IPS DF 6.9 (cell line): Measurements from ENCODE around the gene KCNA4.
"Not testable (repeated sequence)": the region's sequence is repeated elsewhere in the genome, so short reads cannot be mapped to it uniquely, and the experiment has no call there.

Experiments used
- DNase-seq: peaks from one replicate; pipeline ENCODE4 v3.0.0-alpha.2; 2013; ENCODE audit warnings: low read depth, low spot score
- H3K27ac ChIP-seq: one replicate; pipeline ENCODE4 v1.5.1; 2013; ENCODE audit warnings: low read length, control low read depth
- H3K27me3 ChIP-seq: 2 replicates; pipeline ENCODE4 v1.6.1; 2013; ENCODE audit warnings: mild to moderate bottlenecking, low read length; ENCODE audit not compliant: control insufficient read depth, insufficient read depth
- H3K36me3 ChIP-seq: 2 replicates; pipeline ENCODE4 v1.6.1; 2013; ENCODE audit warnings: low read length; ENCODE audit not compliant: control insufficient read depth, insufficient read depth
- H3K4me1 ChIP-seq: 2 replicates; pipeline ENCODE4 v1.6.1; 2013; ENCODE audit warnings: low read length; ENCODE audit not compliant: control insufficient read depth, insufficient read depth
- H3K4me3 ChIP-seq: 2 replicates; pipeline ENCODE4 v1.5.1; 2013; ENCODE audit warnings: mild to moderate bottlenecking, low read length
- H3K9me3 ChIP-seq: 2 replicates; pipeline ENCODE4 v1.6.1; 2013; ENCODE audit warnings: low read length, inconsistent platforms; ENCODE audit not compliant: control insufficient read depth, insufficient read depth
- WGBS: extraction: QIAGEN DNeasy Blood & Tissue Kit; methylation state at CpG from one replicate; pipeline ENCODE4 v1.1.7; 2013; ENCODE audit warnings: mixed read lengths, missing lambda C conversion rate; ENCODE audit not compliant: insufficient read length, insufficient coverage; 5-methylcytosine and 5-hydroxymethylcytosine counted together

KCNA4 gene

DNA sequence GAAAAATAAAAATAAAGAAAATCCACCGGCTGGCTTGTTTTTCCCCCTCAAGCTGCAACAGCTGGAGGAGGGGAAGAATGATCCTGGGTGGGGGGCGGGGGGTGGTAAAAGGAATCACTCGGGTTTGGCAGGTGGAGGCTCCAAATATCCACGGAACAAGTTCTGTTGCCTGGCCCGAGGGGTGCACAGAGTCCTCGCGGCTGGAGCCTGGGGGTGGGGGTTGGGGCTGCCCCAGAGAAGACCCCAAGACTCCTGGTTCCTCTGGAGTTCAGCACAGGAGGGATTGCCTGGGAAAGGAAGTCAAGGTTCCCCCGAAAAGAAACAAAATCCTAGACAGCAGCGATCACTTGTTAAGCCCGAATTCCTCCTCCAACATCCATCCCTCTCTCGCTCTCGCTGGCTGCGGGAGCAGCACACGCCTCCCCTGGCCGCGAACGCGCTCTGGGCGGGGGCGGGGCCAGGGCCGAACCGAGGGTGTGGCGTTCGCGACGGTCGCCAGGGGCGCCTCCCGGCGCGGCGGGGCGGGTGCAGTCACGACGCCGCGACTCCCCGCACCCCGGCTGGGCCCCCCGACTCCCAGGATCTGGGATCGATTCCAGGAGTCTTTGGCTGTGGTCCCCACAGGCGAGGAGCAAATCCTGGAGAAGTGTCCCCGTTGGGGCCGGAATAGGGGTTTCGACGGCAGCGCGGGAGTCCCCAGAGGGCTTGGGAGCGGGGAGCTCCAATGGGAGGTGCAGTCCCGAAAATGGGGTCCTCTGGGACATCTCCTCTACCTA, at the start of gene KCNA4:
Gene KCNA4 (minus strand): TSS at position 443 of the 776 bp plus-strand sequence. CDS start 4,352 bp downstream, outside the sequence.
- Histone ChIP-seq H3K4me3 (peak within 1 kb of the TSS; percentile 15), H3K36me3 (no peaks in the 10 kb centered on the region), H3K4me1 (no peaks in the 10 kb centered on the region), H3K27me3 (peaks cover 74% of the 10 kb centered on the region), H3K27ac (no peak within 1 kb of the TSS), H3K9me3 (no peaks in the 10 kb centered on the region)
- WGBS = no CpG with 5 or more reads among the region's 50 CpGs
- no peak for DNase-seq

DNA sequence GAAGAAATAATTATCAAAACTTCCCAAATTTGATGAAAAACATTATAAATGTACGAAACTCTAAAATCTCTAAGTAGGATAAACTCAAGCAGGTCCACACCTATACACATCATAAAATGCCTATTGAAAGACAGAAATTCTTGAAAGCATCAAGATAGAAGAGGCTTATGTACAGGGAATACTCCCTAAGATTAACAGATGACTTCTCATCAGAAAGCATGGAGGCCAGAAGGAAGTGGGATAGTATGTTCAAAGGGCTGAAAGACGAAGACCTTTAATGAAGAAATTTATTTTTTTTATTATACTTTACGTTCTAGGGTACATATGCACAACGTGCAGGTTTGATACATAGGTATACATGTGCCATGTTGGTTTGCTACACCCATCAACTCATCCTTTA, 45.3 kb upstream of the KCNA4 start:
- H3K4me1 ChIP-seq = no peaks in the 10 kb centered on the region
- H3K27me3 ChIP-seq = no peaks in the 10 kb centered on the region
- no peaks in the 10 kb centered on the region for H3K9me3 ChIP-seq
- no peak for DNase-seq
- H3K27ac ChIP-seq = no peak overlapping the region
- no peak overlapping the region for H3K4me3 ChIP-seq
- no peaks in the 10 kb centered on the region for H3K36me3 ChIP-seq
- no CpG with 5 or more reads among the region's 4 CpGs for WGBS

DNA sequence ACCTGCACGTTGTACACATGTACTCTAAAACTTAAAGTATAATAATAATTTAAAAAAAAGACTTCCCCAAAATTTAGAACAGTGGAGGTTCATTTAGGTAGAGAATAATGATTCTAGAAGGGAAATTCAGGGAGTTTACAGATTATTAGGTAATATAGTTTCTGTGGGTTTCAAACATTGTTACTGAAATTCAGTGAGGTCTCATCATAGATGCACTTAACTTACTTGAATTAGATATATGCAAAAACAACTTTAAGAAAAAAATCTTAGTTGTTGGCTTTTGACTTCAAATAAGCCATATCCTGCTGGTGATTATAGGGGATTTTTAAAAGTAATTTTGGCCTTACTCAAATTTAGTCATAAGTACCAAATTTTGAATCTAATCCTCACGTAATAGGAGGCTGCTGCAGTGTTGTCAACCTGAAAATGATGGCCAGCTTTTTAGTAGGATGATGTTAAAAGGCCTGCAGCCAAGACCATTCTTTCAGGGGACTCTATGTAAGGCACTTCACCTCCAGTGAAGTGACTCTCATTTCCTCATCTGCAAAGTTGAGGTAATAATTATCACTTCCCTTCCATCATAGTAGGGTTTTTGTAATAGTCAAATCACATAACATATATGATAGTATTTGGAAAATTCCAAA, 42.5 kb upstream of the KCNA4 start:
- DNase-seq = no peak
- Histone ChIP-seq H3K9me3 (no peaks in the 10 kb centered on the region), H3K36me3 (no peaks in the 10 kb centered on the region), H3K27ac (no peak overlapping the region), H3K4me1 (no peaks in the 10 kb centered on the region), H3K27me3 (no peaks in the 10 kb centered on the region), H3K4me3 (no peak overlapping the region)
- no CpG with 5 or more reads among the region's 2 CpGs for WGBS

DNA sequence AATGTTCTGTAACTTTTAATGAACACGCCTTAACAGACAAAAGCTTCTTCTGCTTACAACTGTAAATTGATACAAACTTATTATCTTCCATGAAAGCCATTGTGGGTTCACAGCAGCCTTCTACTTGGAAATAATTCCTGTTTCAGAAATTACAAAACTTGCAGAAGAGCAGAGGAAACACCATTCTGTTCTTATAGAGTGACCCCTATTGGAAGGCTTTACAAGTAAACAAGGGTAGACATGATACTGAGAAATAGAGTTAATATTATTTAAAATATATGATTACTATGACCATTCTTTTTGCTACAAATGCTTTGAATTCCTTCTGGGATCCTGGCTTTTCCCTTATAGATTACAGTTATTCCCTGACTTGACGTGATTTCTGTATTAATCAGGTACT, 32.4 kb upstream of the KCNA4 start:
- no peaks in the 10 kb centered on the region for H3K4me1 ChIP-seq
- no peaks in the 10 kb centered on the region for H3K36me3 ChIP-seq
- DNase-seq = no peak
- no peak overlapping the region for H3K27ac ChIP-seq
- no peaks in the 10 kb centered on the region for H3K9me3 ChIP-seq
- H3K4me3 ChIP-seq = no peak overlapping the region
- H3K27me3 ChIP-seq = no peaks in the 10 kb centered on the region
- WGBS = no CpG with 5 or more reads among the region's 2 CpGs

DNA sequence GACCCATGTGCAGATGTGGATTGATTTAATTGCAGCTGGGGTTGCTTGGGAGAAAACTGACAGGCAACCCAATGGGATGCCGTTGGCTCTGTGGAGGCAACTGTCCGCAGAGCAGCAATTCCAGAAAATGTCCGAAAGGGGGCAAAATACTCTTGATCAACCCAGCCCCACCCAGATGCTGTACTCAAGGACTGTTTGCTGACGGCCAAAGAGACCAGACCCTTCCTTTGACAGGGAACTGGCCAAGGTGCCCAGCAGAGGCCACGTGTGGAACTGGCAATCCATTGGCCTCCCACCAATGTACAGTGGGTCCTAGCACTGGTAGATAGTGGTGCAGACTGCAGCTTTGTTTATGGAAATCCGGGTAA, 29.7 kb upstream of the KCNA4 start:
- Histone ChIP-seq H3K4me3 (no peak overlapping the region), H3K9me3 (no peaks in the 10 kb centered on the region), H3K27me3 (no peaks in the 10 kb centered on the region; the same call in 1 of the 2 replicates), H3K36me3 (no peaks in the 10 kb centered on the region), H3K4me1 (no peaks in the 10 kb centered on the region), H3K27ac (no peak overlapping the region)
- peak; percentile 27 for DNase-seq
- WGBS = no CpG with 5 or more reads among the region's 6 CpGs

DNA sequence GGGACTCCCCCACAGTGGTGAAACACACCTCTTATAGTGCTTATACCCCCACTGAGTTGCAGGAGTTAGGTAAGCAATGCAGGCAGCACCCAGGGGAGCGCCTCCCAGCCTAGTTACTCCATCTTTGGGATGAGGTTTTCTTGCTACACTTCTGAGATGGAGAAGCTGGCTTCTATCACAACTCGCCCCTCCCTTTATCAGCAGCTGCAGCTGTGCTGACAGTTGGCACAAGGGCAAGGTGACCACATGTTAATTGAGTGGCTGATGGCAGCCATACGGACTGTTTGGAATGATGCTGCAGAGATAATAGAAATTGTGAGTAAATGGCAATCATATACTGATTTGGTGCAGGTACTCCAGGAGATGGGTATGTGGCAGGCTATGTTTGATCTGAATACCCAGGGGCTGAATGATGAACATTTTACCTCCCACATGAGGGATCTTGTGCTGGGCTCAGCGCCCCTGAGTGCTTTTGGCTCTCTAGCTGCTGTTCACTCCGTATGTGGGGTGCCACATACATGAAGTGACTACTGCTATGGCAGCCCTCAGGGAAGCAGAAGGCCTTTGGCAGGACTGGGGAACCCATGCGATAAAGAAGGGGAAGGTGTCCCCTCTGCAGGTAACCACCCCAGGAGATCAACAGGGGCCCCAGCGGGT, 29.2 kb upstream of the KCNA4 start:
- H3K9me3 ChIP-seq = no peaks in the 10 kb centered on the region
- no peak overlapping the region for H3K27ac ChIP-seq
- no peaks in the 10 kb centered on the region for H3K4me1 ChIP-seq
- no peaks in the 10 kb centered on the region; the same call in 1 of the 2 replicates for H3K27me3 ChIP-seq
- no peak for DNase-seq
- WGBS = no CpG with 5 or more reads among the region's 7 CpGs
- no peaks in the 10 kb centered on the region for H3K36me3 ChIP-seq
- H3K4me3 ChIP-seq = no peak overlapping the region

DNA sequence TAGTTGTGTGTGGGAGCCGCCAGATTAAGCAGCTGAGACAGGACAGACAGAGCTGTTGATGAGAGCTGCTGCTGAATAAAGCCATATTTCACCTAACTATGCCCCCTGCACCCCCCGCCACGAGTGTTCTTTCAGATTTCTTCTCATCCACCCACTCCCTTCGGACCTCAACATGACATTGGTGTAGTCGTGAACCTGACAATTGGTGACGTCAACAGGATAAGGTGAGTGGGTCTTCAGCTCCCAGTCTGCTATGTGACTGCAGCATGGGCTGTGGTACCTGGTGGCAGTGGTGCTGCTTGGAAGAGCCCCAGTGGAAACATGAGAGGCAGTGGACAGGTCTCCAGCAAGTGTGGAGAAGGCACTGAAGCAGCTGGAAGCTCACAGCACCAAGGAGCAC, 28.3 kb upstream of the KCNA4 start:
- H3K4me1 ChIP-seq = no peaks in the 10 kb centered on the region
- H3K27me3 ChIP-seq = peaks cover 3% of the 10 kb centered on the region; the same call in 1 of the 2 replicates
- WGBS = no CpG with 5 or more reads among the region's 6 CpGs
- no peak for DNase-seq
- H3K36me3 ChIP-seq = no peaks in the 10 kb centered on the region
- H3K4me3 ChIP-seq = no peak overlapping the region
- H3K27ac ChIP-seq = no peak overlapping the region
- H3K9me3 ChIP-seq = no peaks in the 10 kb centered on the region

DNA sequence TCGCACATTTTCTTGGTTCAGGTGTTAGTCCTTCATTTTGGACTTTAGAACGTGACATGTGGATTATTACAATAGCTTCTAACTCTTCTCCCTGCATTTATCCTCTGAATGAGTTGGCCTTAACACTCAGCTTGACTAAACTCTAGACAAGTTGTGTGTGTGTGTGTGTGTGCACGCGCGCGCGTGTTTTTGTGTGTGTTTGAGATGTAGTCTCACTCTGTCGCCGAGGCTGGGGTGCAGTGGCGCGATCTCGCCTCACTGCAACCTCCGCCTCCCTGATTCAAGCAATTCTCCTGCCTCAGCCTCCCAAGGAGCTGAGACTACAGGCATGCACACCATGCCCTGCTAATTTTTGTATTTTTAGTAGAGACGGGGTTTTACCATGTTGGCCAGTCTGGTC, 24.3 kb upstream of the KCNA4 start:
- WGBS = no CpG with 5 or more reads among the region's 14 CpGs
- H3K27ac ChIP-seq = no peak overlapping the region
- DNase-seq = no peak
- no peaks in the 10 kb centered on the region for H3K4me1 ChIP-seq
- H3K4me3 ChIP-seq = no peak overlapping the region
- no peaks in the 10 kb centered on the region for H3K36me3 ChIP-seq
- peaks cover 9% of the 10 kb centered on the region; the same call in 1 of the 2 replicates for H3K27me3 ChIP-seq
- H3K9me3 ChIP-seq = no peaks in the 10 kb centered on the region

DNA sequence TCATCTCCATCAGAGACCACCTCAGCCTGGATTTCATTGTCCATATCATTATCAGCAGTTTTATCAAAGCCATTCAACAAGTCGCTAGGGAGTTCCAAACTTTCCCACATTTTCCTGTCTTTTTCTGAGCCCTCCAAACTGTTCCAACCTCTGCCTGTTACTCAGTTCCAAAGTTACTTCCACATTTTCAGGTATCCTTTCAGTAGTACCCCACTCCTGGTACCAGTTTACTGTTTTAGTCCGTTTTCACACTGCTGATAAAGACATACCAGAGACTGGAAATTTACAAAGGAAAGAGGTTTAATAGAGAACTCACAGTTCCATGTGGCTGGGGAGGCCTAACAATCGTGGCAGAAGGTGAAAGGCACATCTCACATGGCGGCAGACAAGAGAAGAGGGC, 17.9 kb upstream of the KCNA4 start:
- H3K4me3 ChIP-seq, H3K36me3 ChIP-seq, H3K27ac ChIP-seq, H3K9me3 ChIP-seq, H3K4me1 ChIP-seq, DNase-seq: not testable (repeated sequence)
- H3K27me3 ChIP-seq = peaks cover 26% of the 10 kb centered on the region
- WGBS = no CpG with 5 or more reads among the region's 4 CpGs

DNA sequence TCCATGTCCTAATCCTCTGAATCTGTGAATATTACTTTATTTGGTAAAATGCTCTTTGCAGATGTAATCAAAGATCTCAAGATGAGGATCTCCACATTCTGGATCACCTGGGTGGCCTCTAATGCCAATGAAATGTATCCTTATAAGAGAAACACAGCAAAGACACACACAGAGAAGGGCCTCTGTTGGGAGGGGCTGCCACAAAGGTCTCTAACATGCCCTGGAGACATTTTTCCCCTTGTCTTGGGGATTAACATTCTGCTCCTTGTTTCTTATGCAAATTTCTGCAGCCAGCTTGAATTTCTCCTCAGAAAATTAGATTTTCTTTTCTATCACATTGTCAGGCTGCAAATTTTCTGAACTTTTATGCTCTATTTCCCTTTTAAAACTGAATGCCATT, 17.3 kb upstream of the KCNA4 start:
- not testable (repeated sequence) for H3K36me3 ChIP-seq, H3K27ac ChIP-seq, DNase-seq, H3K9me3 ChIP-seq, H3K4me3 ChIP-seq, H3K4me1 ChIP-seq
- peaks cover 26% of the 10 kb centered on the region for H3K27me3 ChIP-seq
